Upper lobe of right lung (tissue), 1 donor: ENCODE results near the gene MAMDC2. TPM values are rescaled to one million over a fixed set of nuclear protein-coding genes. Genes with fewer than 3 reads are reported as not detected.

Experiments
- ATAC-seq: fragments of 200-7000 bp; cut with Tn5 transposase; one replicate; pipeline ENCODE4 v1.9.1; 2020; ENCODE audit warnings: mild to moderate bottlenecking, moderate library complexity
- DNase-seq: peaks from one replicate; pipeline ENCODE4 v3.0.0-alpha.2; 2020
- H3K27ac ChIP-seq: fragments of 200-600 bp; one replicate; pipeline ENCODE4 v1.8.0; 2022
- H3K27me3 ChIP-seq: fragments of 200-600 bp; one replicate; pipeline ENCODE4 v1.8.0; 2022; ENCODE audit warnings: mild to moderate bottlenecking
- H3K36me3 ChIP-seq: fragments of 200-600 bp; one replicate; pipeline ENCODE4 v1.8.0; 2022
- H3K4me1 ChIP-seq: fragments of 200-600 bp; one replicate; pipeline ENCODE4 v1.8.0; 2022
- H3K4me3 ChIP-seq: fragments of 200-600 bp; one replicate; pipeline ENCODE4 v1.8.0; 2022; ENCODE audit warnings: mild to moderate bottlenecking
- H3K9me3 ChIP-seq: fragments of 200-600 bp; one replicate; pipeline ENCODE4 v1.8.0; 2022
- CTCF ChIP-seq: fragments of 200-600 bp; IDR thresholded peaks from one replicate; pipeline ENCODE4 v1.8.0; 2022; ENCODE audit warnings: antibody characterized with exemption
- intact Hi-C: fragments of 100-400 bp; cut with DNase I; formaldehyde crosslinking; loops from one replicate; pipeline ENCODE4 v1.11.0; 2022
- total RNA-seq: library from RNA; stranded (reverse); fragmentation: NEBNext Ultra II Directional; extraction: Animal tissue kit (Norgen Biotek cat#: 25700); gene quantifications from one replicate; pipeline ENCODE4 v1.2.1, GENCODE V29; 2021
- donor health status: DM: no; HTN: yes; CAD: no; lungs with severe emphysema.

Gene MAMDC2
- total RNA-seq, 1 donor from 2014 or later: 72.0 TPM

GRCh38 chr9:70131296-70131695, 87.6 kb downstream of the MAMDC2 start:
- intact Hi-C loops: no loop called here
- Histone ChIP-seq H3K9me3 (no peaks in the 10 kb centered on the region), H3K4me3 (no peak overlapping the region), H3K27ac (no peak overlapping the region), H3K4me1 (peaks cover 6% of the 10 kb centered on the region), H3K27me3 (no peaks in the 10 kb centered on the region), H3K36me3 (no peaks in the 10 kb centered on the region)
- ATAC-seq: no peak
- no peak for TF ChIP-seq CTCF
- no peak for DNase-seq

GRCh38 chr9:70133253-70134208, 89.9 kb downstream of the MAMDC2 start:
- H3K4me1 ChIP-seq: peaks cover 5% of the 10 kb centered on the region
- no peak for DNase-seq
- no peak overlapping the region for H3K4me3 ChIP-seq
- H3K27me3 ChIP-seq: no peaks in the 10 kb centered on the region
- H3K9me3 ChIP-seq: no peaks in the 10 kb centered on the region
- no peaks in the 10 kb centered on the region for H3K36me3 ChIP-seq
- H3K27ac ChIP-seq: peak overlapping the region; percentile 25
- no peak for TF ChIP-seq CTCF
- intact Hi-C loops: no loop called here
- ATAC-seq: no peak

GRCh38 chr9:70134360-70134759, 90.7 kb downstream of the MAMDC2 start:
- Histone ChIP-seq H3K4me1 (peaks cover 5% of the 10 kb centered on the region), H3K27me3 (no peaks in the 10 kb centered on the region), H3K9me3 (no peaks in the 10 kb centered on the region), H3K36me3 (no peaks in the 10 kb centered on the region), H3K27ac (peak overlapping the region; percentile 30), H3K4me3 (no peak overlapping the region)
- ATAC-seq: peak; percentile 17
- TF ChIP-seq CTCF: no peak
- intact Hi-C loops: no loop called here
- no peak for DNase-seq

- no peaks in the 10 kb centered on the region for H3K9me3 ChIP-seq
- no peak for DNase-seq
- intact Hi-C loops: no loop called here
- no peak overlapping the region for H3K27ac ChIP-seq
- TF ChIP-seq CTCF: no peak
- no peak overlapping the region for H3K4me3 ChIP-seq
- H3K36me3 ChIP-seq: no peaks in the 10 kb centered on the region
- peaks cover 5% of the 10 kb centered on the region for H3K4me1 ChIP-seq
- H3K27me3 ChIP-seq: no peaks in the 10 kb centered on the region
- ATAC-seq: no peak
Measured at GRCh38 chr9:70135176-70135575, 91.5 kb downstream of the MAMDC2 start.

GRCh38 chr9:70136632-70137031, 93.0 kb downstream of the MAMDC2 start:
- no peak for TF ChIP-seq CTCF
- no peaks in the 10 kb centered on the region for H3K36me3 ChIP-seq
- no peak overlapping the region for H3K4me3 ChIP-seq
- intact Hi-C loops: no loop called here
- no peaks in the 10 kb centered on the region for H3K9me3 ChIP-seq
- H3K27me3 ChIP-seq: no peaks in the 10 kb centered on the region
- DNase-seq (no peak), ATAC-seq (no peak)
- H3K27ac ChIP-seq: peak overlapping the region; percentile 11
- peaks cover 3% of the 10 kb centered on the region for H3K4me1 ChIP-seq
